Panc1 (cell line): ENCODE measurements around the gene ZNF511. TPM values are rescaled to one million over a fixed set of nuclear protein-coding genes. Genes with fewer than 3 reads are reported as not detected.

Experiments used
- ATAC-seq: fragments of 200-7000 bp; cut with Tn5 transposase; 2 replicates; pipeline ENCODE4 v1.9.1; 2020; ENCODE audit warnings: mild to moderate bottlenecking, moderate library complexity
- BruUV-seq: library from RNA; stranded (reverse); fragments of 400-500 nt; replicated peaks from 2 replicates; lab custom pipeline; 2021; lab: Mats Ljungman, UMichigan
- CTCF ChIA-PET: fragments of 300-600 bp; sonication (Branson Sonifier 250); formaldehyde crosslinking; loops from one replicate; lab custom pipeline; 2022; ENCODE audit warnings: antibody characterized with exemption; lab: Charles Lee
- POLR2A ChIA-PET: fragments of 300-600 bp; sonication (Branson Sonifier 250); formaldehyde crosslinking; loops from one replicate; lab custom pipeline; 2022; ENCODE audit warnings: antibody characterized with exemption; lab: Charles Lee
- DNase-seq: peaks from one replicate; pipeline ENCODE4 v3.0.0-alpha.2; 2010; ENCODE audit warnings: low read depth, low spot score
- H3K27ac ChIP-seq: 2 replicates; pipeline ENCODE4 v1.5.1; 2011; ENCODE audit warnings: mild to moderate bottlenecking, low read length, inconsistent platforms
- H3K27me3 ChIP-seq: fragments of 200-500 bp; sonication (Bioruptor generic); 2 replicates; pipeline ENCODE4 v1.6.0; 2014; ENCODE audit warnings: low read length, inconsistent platforms; ENCODE audit not compliant: control insufficient read depth, insufficient read depth
- H3K36me3 ChIP-seq: fragments of 200-500 bp; sonication (Bioruptor generic); 2 replicates; pipeline ENCODE4 v1.5.1; 2014; ENCODE audit warnings: inconsistent platforms, mild to moderate bottlenecking, low read length, moderate library complexity; ENCODE audit not compliant: control insufficient read depth, insufficient read depth
- H3K4me1 ChIP-seq: 2 replicates; pipeline ENCODE4 v1.5.1; 2011; ENCODE audit warnings: inconsistent platforms, mild to moderate bottlenecking, low read length, moderate library complexity; ENCODE audit not compliant: control insufficient read depth, insufficient read depth
- H3K4me3 ChIP-seq, 2 experiments: 2 replicates each; pipeline ENCODE4 v1.5.1; 2011 to 2012; ENCODE audit warnings: low read depth in 2 of 2, low read length in 2 of 2, mild to moderate bottlenecking in 2 of 2, inconsistent platforms in 1 of 2, moderate library complexity in 1 of 2
- H3K9me3 ChIP-seq: fragments of 200-500 bp; sonication (Bioruptor generic); 2 replicates; pipeline ENCODE4 v1.5.1; 2014; ENCODE audit warnings: low read depth, mild to moderate bottlenecking, inconsistent platforms, low read length, moderate library complexity; ENCODE audit not compliant: control insufficient read depth, insufficient read depth
- CTCF ChIP-seq: fragments of 450-650 bp; IDR thresholded peaks from 2 replicates; pipeline ENCODE4 v1.5.1; 2017; ENCODE audit warnings: mild to moderate bottlenecking
- POLR2AphosphoS5 ChIP-seq: IDR thresholded peaks from 2 replicates; pipeline ENCODE4 v1.6.1; 2012; ENCODE audit warnings: mild to moderate bottlenecking, low read depth, low read length, moderate library complexity
- REST ChIP-seq, 2 experiments: IDR thresholded peaks; 2 replicates each; pipeline ENCODE4 v1.6.1; 2011 to 2012; ENCODE audit warnings: low read depth in 2 of 2, control low read depth in 1 of 2, low read length in 1 of 2, mild to moderate bottlenecking in 1 of 2, moderate library complexity in 1 of 2; ENCODE audit not compliant: insufficient read depth in 1 of 2
- in situ Hi-C: cut with HindIII; loops from 2 replicates; pipeline ENCODE4 v1.10.0; 2016; ENCODE audit warnings: low sequenced_read_pairs, low pct_unique_long_range_greater_than_20kb
- intact Hi-C: fragments of 100-400 bp; cut with micrococcal nuclease; formaldehyde crosslinking; loops from one replicate; pipeline ENCODE4 v1.10.0; 2022; ENCODE audit not compliant: unreplicated experiment
- total RNA-seq: library from RNA; stranded (reverse); gene quantifications from one replicate; pipeline ENCODE4 v1.2.1, GENCODE V29; 2021; ENCODE audit not compliant: unreplicated experiment

ZNF511 gene
- total RNA-seq, 1 experiment from 2014 or later = 93.8 TPM

GRCh38 chr10:133358162-133358924, 49.6 kb downstream of the ZNF511 start:
- ATAC-seq (no peak), DNase-seq (no peak)
- no peak for TF ChIP-seq CTCF
- intact Hi-C loops (no loop called here), in situ Hi-C loops (no loop called here)
- no peak overlapping the region for H3K4me3 ChIP-seq
- H3K27ac ChIP-seq = no peak overlapping the region
- POLR2A ChIA-PET = interaction anchor here (0.6 kb wide), 1 partner anchor 10 kb away, joined by 4 read pairs; no protein-coding TSS in a partner anchor
- CTCF ChIA-PET = interaction anchor here (0.8 kb wide), 1 partner anchor 9 kb away, joined by 6 read pairs; no protein-coding TSS in a partner anchor
- H3K36me3 ChIP-seq = no peaks in the 10 kb centered on the region
- H3K4me1 ChIP-seq = no peaks in the 10 kb centered on the region; the same call in 1 of the 2 replicates
- H3K9me3 ChIP-seq = no peaks in the 10 kb centered on the region
- BruUV-seq = no TSS peak
- H3K27me3 ChIP-seq = no peaks in the 10 kb centered on the region

- no peak for ATAC-seq
- DNase-seq = no peak
- Histone ChIP-seq H3K36me3 (no peaks in the 10 kb centered on the region), H3K4me1 (no peaks in the 10 kb centered on the region; the same call in 1 of the 2 replicates), H3K4me3 (no peak overlapping the region), H3K27ac (no peak overlapping the region), H3K9me3 (no peaks in the 10 kb centered on the region), H3K27me3 (no peaks in the 10 kb centered on the region)
- CTCF ChIA-PET = interaction anchor here (0.6 kb wide), 1 partner anchor 464 kb away, joined by 4 read pairs; no protein-coding TSS in a partner anchor
- TF ChIP-seq POLR2AphosphoS5 (no peak), CTCF (no peak), REST (IDR thresholded peaks at IDR 0.05; ENCODE audit: insufficient read depth in 1 of 2, low read depth in 2 of 2, low read length in 1 of 2) (no peak)
- in situ Hi-C loops (no loop called here), intact Hi-C loops (no loop called here)
- POLR2A ChIA-PET = interaction anchor here (0.6 kb wide), 1 partner anchor 11 kb away, joined by 4 read pairs; no protein-coding TSS in a partner anchor
- no TSS peak for BruUV-seq
Observed at GRCh38 chr10:133358925-133359310, 50.2 kb downstream of the ZNF511 start.
